Tibial nerve (tissue), 3 donors: ENCODE measurements around the gene TNFRSF21.

Experiments
- POLR2A ChIP-seq, 2 donors: fragments of 450-650 bp; IDR thresholded peaks; one replicate each; pipeline ENCODE4 v1.6.1; 2017; ENCODE audit warnings: antibody characterized with exemption in 2 of 2, mild to moderate bottlenecking in 2 of 2, moderate library complexity in 2 of 2
- TF ChIP-seq, protein P1 (sequence below), 5 experiments: fragments of 200-600 bp in 3 of 5; fragments of 450-650 bp in 2 of 5; sonication (generic) in 3 of 5; IDR thresholded peaks; one replicate each; pipeline ENCODE4 v1.5.1; 2016 to 2019; ENCODE audit warnings: antibody characterized with exemption in 5 of 5, mild to moderate bottlenecking in 3 of 5, moderate library complexity in 2 of 5

DNA sequence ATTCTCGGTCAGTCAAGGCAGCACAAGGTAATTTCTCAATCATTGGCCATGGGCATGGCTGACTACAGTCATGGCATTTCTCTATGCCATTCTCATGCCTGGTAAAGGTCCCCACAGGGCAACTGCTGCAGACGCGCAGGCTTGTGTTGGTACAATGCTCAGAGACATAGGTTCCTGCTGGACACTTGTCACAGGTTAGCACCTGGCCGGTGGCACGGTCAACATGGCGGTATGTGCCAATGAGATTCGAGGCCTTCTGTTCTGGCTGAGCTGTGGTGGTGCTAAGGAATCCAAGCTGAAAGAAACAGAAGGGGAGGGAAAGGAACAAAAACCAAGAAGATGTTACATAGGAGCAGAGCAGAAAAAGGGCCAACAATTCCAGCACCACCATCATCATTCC lies 23.4 kb downstream of the TNFRSF21 start:
- TF ChIP-seq, protein P1, sequence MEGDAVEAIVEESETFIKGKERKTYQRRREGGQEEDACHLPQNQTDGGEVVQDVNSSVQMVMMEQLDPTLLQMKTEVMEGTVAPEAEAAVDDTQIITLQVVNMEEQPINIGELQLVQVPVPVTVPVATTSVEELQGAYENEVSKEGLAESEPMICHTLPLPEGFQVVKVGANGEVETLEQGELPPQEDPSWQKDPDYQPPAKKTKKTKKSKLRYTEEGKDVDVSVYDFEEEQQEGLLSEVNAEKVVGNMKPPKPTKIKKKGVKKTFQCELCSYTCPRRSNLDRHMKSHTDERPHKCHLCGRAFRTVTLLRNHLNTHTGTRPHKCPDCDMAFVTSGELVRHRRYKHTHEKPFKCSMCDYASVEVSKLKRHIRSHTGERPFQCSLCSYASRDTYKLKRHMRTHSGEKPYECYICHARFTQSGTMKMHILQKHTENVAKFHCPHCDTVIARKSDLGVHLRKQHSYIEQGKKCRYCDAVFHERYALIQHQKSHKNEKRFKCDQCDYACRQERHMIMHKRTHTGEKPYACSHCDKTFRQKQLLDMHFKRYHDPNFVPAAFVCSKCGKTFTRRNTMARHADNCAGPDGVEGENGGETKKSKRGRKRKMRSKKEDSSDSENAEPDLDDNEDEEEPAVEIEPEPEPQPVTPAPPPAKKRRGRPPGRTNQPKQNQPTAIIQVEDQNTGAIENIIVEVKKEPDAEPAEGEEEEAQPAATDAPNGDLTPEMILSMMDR (IDR thresholded peaks at IDR 0.05): no peak
- no peak for TF ChIP-seq POLR2A (IDR thresholded peaks at IDR 0.05)
